HG03064 (cell line): Measurements from ENCODE around the gene RGS7.
"Not testable (repeated sequence)": the region's sequence is repeated elsewhere in the genome, so short reads cannot be mapped to it uniquely, and the experiment has no call there.

ENCODE experiments used
- ATAC-seq: cut with Tn5 transposase; IDR thresholded peaks from one replicate; pipeline ENCODE4 v1.9.1; 2021; ENCODE audit warnings: low read depth; ENCODE audit not compliant: unreplicated experiment

The RGS7 gene

DNA sequence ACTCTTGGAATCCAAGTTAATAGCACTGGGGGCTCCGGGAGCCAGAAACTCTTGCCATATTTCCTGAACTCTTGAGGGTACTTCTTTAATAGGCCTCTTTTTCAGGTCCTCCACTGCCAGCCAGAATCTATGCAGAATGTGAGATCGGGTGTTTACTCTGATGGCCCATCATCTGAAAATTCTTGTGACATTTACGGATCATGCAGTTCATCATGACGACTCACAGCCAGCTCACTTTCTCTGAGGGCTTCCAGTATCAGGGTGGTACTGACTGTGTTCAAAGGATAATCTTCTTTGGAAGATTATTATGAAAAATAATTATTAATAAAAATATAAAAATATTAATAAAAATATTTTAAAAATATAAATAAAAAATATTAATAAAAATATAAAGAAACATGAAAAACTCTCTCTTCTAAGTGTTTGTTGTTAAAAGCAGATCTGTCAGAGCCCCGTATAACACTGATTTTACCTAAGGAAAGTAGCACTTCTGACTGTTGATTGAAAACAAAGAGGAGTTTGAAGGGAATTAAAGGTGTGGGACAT lies 550.7 kb downstream of the RGS7 start:
- ATAC-seq, result no peak

DNA sequence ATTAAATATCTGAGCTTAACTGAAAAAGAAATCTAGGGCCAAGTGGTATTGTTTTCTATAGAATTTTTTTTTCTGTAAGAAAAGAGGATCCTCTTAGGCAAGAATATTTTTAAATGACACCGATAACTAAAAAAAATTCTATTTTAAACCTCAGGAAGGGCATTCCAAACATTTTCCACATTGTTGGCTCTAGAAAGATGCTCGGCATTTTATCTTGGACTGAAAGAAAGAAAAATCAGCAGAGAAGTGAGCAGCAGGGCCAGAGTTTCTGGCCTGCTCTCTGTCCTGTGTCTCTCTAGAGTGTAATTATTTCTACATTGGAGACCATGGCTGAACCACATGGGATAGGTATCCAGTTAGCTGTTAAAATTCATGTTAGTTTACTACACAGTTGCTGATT lies 552.5 kb downstream of the RGS7 start:
- ATAC-seq, result no peak

DNA sequence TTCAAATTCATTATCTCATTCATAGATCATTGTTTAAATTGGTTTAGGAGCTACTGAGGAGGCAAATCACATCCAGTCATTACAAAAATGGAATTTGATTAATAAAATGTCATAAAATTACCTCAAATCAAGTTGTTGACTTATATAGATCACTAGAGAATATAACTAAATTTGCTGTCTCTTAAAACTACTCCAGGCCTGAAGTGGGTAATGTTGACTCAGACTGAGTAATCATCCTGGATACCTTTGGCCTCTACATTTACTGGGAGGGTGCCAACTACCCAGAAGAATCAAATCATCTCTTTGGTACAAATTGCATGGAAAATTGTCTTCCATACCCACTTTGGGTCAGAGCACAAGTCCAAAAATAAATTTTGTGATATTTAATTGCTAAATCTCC lies 553.9 kb downstream of the RGS7 start:
- no peak for ATAC-seq

DNA sequence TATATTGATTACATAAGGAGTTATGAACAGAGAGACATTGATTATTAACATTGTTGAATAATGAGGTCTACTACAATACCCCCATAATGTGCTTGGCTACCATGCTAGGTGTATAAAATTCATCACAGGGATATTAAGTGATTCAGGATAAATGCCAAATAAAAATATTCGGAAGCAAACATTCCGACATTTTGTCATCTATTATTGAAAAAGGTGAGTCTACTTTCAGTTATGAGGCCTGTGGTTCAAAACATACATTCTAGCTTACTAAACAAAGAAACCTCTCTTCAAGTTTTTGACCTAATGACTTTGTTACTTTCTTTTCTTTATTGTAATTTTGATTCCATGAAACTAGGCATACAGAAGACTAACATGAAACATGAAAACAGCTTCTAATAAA lies 554.7 kb downstream of the RGS7 start:
- no peak for ATAC-seq

DNA sequence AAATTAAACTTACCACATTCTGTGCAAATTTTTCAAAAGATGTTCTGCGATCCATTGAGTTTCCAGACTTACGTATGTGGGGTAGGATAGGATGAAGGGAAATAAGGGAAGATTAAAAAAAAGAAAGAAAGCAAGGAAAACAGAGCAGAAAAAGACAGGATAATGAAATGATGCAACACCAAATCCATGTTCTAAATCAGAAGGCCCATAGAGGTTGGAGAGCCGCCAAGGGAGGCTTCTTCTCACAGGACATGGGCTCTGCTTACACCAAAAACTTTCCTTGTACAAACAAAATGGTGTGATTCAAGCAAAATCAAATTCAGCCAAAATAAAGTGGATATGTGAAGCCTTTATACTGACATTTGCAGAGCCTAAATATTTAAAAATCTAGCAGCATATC lies 555.6 kb downstream of the RGS7 start:
- no peak for ATAC-seq

DNA sequence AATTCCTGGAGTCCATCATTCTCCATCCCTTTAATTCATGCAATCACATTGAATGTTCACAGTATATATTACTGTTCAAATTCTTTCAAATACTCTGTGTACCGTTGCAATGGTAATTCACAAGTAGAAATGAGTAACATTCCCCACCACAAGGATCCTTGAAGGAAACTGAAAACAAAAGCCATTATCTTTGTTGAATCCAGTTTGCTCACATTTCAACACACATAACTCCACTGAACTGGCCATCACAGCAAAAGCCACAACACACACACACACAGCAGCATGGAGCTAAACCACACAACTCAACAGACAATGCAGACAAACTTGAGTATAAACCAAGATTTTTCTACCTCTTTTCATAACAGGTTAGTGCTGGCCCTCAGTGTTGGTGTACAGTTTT lies 556.7 kb downstream of the RGS7 start:
- no peak for ATAC-seq

DNA sequence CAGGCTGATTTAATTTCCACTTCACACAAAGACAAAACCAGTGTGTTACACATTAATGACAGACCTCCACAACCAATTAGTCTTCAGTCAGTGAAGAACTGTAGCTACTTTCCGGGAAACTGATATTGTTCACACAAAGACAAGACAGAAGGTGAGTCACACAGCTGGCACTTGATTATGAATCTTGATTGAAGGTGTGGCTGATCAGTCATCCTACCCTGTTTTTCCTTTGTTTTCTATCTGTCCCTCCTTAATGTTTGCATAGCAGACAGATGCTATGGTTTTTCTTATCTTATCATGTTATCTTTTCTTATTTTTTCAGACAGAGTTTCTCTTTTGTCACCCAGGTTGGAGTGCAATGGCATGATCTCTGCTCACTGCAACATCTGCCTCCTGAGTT lies 560.0 kb downstream of the RGS7 start:
- ATAC-seq, result no peak

DNA sequence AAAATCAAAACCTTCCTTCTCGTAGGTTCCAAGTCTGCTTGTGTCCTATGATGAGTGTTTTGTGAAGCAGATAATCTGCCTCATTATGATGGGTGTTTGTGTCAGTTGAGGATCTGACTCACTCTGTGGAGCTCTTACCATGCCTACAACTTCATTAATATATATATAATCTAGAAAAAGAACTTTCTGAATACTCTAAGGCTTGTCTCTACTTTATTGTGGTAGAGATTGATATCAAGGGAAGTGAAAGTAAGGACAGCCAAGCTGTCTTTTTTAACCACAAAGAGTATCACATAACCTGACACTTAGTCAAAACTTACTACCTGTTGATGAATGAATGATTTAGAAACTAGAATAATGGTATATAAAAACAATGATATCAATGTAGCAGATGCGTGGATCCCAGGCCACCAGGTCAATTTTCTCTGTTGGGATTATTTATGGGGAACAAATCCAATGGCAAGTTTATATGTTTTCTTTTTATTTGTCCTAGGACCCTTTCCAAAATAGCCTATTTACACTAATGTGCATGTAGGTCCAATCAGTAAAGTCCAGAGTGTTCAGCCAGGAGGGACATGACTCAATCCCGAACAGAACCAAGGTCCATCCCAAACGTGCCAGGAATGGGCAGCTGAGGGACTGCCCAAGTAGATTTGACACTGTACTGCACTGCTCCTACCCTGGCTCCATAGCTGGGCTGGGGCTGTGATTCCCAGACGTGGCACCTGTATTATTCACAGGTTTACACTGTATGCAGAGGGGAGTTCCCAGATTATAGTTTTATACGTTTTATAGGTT lies 562.8 kb downstream of the RGS7 start:
- peak; percentile 88 for ATAC-seq

DNA sequence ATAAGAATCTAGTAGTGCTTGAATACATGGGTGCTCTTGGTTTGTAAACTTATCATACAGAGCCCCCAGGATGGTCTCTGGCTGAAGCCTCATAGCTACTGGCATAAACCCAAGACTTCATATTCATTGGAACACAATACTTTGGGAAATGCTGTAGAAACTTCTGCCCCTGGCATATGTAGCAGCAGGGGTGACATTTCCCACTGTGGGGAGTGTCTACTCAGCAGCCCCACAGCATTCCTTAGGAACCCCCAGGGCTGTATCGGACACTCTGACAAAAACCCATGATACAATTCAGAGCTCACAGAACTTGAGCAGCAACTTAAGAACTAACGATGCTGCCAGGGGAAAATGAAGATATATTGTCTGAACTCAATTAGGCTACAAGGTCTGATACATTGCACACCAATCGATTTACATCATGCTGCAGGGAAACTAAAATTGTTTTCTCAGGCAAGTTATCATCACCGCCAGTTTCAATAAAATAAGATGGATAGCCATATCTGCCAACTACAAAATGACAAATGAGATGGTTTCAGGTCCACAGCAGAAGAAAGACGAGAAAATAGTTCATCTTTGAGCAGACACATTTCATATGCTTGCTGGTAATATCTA lies 564.0 kb downstream of the RGS7 start:
- ATAC-seq, result no peak

DNA sequence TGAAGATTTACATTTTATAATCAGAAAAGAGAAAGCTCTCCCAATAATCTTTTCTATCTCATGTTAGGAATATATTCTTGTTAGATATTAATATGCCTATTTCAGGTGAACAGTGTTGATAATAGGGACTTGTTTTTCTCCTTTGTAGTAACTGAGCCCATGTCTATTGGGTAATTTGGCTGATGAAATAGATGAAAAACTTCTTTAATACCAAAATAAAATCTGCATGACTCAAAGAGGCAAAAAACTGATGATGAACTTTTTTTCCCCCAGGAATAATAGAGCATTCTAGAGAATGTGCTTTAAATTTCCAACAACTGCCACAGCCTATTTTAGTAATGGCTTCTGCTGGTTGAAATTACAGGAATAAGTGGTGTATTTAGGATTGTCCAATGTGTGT lies 566.1 kb downstream of the RGS7 start:
- no peak for ATAC-seq

DNA sequence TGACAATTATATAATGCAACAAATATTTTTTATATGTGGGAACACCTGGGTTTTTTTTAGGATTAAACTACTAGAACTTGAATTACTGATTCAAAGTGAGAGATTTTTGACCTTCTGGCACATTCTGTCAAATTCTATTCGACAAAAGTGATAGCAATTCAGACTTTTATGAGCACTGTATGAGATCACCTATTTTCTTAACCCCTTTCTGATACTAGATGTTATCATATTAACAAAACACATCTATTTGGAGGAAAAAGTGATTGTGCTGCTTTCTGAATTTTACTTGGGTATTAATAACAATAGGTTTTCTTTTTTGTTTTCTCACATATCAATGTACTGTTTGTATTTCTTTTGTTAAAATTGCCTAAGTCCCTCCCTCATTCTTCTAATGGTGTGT lies 570.1 kb downstream of the RGS7 start:
- ATAC-seq, result no peak

DNA sequence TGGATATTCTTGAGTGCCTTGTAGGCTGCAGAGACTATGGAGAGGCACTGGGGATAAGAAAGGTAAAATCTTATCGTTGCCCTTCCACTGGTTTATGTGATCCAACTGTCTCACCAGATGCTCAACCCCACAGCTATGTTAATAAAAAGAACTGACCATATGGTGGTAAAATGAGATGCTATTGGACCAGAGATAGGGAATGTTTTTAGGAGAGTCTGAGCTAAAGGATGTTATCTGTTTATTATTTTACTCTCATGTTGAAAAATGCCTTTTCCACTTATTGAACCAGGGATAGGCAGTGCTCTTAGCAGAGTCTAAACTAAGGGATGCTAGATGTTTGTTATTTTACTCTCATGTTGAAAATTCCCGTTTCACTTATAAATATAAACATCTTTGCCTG lies 572.2 kb downstream of the RGS7 start:
- no peak for ATAC-seq

DNA sequence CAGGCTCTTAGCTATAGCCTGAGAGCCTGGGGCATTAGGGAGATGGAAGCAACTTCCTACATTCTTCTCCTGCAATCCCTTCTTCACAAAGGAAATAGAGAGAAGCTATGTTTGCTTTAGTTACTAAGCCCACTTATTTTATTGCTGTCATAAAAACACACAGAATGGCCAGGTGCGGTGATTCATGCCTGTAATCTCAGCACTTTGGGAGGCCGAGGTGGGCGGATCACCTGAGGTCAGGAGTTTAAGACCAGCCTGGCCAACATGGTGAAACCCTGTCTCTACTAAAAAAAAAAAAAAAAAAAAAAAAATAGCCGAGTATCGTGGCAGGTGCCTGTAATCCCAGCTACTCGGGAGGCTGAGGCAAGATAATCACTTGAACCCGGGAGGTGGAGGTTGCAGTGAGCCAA lies 573.3 kb downstream of the RGS7 start:
- not testable (repeated sequence) for ATAC-seq

DNA sequence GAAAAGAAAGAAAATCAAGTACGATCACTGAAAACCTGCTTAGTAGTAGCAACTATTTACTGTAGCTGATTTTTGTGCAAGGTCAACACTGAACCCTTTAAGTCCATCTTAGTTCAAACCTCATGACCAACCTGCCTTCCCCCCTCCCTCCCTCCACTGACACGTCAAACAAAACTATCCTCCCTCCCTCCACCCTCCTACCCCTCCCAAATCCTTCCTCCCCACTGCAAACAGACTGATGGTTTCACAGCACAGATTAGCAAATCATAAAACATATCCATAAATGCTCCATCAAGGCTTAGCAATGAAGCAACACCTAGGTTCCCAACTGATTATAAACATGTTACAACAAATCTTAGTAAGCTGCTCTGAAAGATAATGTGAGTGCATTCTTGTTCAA lies 580.8 kb downstream of the RGS7 start:
- ATAC-seq, result no peak

DNA sequence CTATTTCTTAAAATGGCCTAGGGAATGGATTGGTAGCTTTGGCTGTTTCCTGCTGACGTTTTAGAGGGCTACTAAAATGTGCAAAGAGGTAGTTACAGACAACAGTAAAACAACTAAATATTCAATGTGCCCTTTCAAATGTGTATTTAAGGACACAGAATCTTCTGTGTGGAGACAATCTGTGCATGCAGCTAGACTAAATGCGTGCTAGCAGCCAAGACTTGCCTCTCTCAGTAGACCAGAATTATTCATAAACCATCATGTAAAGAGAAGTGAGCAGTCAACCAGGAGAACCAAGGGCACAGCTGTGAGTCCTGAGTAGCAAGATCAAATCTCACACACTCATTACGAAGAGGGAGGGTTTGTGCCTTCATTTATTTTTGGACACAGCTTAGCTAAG lies 584.9 kb downstream of the RGS7 start:
- ATAC-seq, result no peak

DNA sequence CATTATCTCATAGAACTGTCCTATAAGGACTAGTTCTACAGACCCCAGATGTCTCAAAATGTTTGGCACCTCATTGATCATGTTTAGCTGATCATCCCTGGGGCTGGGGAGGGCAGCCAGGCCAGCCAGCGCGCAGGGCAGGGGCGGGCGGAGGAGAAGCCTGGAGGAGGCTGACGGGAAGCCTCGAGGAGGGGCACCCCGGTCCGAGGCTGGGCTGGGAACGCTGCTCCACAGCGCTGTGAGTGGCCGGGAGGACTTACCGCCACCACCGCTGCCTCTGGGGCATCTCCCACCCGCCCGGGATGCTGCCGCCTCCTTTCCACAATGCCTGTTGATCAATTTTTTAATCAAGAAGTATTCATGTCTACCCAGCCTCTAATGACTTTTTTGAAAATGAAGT lies 585.6 kb downstream of the RGS7 start:
- ATAC-seq, result no peak

DNA sequence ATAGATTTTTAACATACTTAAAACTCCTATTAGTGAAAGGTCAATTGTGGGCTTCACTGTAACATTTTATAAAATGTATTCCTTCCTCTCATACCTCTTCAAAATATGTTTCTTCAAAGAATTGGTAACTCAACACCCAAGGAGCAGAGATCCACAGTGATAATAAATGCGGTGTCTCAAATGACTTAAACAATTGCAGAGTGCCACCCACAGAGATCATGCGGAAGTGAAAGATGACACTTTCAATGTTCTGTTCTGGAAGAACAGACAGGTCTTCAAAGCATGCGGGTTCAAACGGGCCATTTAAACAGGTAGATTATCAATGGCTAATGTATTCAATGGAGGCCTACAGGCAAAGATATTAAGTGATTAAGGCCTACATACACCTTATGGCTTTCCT lies 588.0 kb downstream of the RGS7 start:
- ATAC-seq, result no peak

DNA sequence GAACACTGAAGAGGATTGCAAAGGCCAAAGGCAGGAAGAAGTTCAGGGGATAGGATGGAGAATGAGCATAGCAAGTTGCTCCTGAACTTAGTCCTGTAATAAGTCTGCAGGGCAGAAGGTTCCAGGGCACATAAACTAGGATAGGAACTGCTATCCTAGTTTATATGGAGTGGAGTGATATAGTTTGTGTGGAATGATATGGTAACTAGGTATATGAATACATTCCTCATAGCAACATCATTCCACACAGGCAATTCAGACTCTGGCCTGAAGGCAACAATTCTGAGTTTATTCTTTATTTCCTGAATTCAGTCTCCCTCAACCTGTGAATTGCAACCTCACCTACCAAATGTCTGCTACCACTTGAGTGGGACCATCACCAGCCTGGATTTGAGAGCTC lies 590.2 kb downstream of the RGS7 start:
- no peak for ATAC-seq

DNA sequence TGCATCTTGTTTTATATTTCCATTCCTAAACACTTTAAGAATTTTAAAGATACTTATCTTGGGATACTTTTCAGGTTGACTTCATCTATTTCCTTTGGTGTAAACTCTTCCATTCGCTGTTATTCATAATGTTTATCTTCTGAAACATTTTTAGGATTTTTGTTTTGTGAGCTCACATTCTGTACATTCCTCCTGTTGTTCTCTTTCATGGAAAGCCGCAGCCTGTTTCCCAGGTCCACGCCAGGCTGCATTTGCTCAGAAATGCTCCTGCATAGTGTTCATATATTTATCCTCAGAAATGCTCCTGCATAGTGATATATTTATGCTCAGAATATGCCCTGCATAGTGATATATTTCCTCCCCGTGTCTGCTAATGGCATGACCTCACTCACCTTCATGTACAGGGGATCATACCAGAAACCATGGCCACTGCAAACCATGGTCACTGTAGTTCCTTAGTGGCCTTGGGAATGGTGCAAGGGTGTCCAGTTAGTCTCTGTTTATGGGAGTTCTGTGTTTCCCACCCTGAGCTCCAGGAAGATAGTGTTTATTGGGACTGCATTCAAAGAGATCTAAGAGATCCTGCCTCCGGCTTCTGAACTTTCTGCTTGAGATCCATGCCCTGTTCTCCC lies 591.2 kb downstream of the RGS7 start:
- no peak for ATAC-seq

DNA sequence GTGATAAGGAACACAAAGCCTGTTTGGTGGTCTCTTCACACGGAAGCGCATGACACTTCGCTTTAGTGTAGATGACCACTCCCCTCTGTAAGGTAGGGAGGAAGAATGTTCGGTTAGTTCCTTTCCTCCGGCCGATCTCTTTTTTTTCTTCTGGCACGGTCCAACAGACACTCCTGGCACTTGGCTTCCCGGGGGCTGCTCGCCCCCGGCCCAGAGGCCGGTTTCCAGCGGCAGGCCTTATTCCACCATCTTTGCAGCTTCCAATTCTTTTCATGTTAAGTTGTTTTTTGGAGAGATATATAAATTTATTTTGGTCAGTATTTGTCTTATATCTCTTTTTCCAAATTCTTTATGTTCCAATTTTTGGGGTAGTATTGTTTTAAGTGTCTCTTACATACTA lies 593.2 kb downstream of the RGS7 start:
- ATAC-seq, result no peak

DNA sequence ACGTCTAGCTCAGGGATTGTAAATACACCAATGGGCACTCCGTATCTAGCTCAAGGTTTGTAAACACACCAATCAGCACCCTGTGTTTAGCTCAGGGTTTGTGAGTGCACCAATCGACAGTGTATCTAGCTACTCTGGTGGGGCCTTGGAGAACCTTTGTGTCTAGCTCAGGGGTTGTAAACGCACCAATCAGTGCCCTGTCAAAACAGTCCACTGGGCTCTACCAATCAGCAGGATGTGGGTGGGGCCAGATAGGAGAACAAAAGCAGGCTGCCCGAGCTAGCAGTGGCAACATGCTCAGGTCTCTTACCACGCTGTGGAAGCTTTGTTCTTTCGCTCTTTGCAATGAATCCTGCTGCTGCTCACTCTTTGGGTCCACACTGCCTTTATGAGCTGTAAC lies 593.9 kb downstream of the RGS7 start:
- ATAC-seq, result not testable (repeated sequence)
